GM12874 (cell line): ENCODE measurements around the gene ARHGEF16.

Experiments
- TF ChIP-seq, protein P1 (sequence below): IDR thresholded peaks from 2 replicates; pipeline ENCODE4 v1.5.1; 2011; ENCODE audit warnings: low read depth, mild to moderate bottlenecking, control low read depth, low read length, moderate library complexity; ENCODE audit not compliant: insufficient read depth

Gene ARHGEF16

GRCh38 chr1:3460672-3461131, 6.2 kb downstream of the ARHGEF16 start:
- TF ChIP-seq, protein P1, sequence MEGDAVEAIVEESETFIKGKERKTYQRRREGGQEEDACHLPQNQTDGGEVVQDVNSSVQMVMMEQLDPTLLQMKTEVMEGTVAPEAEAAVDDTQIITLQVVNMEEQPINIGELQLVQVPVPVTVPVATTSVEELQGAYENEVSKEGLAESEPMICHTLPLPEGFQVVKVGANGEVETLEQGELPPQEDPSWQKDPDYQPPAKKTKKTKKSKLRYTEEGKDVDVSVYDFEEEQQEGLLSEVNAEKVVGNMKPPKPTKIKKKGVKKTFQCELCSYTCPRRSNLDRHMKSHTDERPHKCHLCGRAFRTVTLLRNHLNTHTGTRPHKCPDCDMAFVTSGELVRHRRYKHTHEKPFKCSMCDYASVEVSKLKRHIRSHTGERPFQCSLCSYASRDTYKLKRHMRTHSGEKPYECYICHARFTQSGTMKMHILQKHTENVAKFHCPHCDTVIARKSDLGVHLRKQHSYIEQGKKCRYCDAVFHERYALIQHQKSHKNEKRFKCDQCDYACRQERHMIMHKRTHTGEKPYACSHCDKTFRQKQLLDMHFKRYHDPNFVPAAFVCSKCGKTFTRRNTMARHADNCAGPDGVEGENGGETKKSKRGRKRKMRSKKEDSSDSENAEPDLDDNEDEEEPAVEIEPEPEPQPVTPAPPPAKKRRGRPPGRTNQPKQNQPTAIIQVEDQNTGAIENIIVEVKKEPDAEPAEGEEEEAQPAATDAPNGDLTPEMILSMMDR, result no peak

DNA sequence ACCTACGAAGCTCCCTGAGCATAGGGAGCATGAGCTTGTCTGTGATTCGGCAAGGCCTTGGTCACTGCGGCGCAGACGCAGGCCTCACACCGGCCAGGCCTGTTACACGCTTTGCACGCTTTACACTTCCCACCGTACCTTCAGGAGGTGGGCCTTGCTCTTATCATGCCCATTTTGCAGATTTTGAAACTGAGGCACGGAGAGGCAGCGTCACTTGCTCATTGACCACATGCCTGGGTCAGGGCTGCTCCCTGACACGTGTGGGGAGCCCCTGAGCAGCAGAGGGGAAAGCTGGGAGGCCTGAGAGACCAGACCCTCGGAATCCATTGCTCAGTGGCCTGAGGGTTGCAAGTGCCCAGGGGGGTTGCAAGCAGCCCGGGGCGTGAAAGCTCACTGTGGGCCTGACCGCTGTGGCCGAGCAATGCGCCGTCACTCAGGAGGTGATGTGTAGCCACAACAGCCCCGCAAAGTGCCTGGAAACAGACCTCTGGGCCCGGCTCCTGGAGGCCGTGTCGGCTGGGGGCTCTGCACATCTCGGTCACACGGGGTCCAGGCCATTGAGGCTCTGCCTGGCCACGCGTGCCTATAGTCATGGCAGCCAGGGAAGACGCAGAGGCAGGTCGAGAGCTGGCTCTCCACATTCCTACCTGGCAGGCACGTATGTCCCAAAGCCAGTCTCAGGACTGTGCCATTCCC, 6.9 kb downstream of the ARHGEF16 start:
- TF ChIP-seq, protein P1, result no peak

GRCh38 chr1:3461934-3462275, 7.4 kb downstream of the ARHGEF16 start:
- TF ChIP-seq, protein P1, result no peak

DNA sequence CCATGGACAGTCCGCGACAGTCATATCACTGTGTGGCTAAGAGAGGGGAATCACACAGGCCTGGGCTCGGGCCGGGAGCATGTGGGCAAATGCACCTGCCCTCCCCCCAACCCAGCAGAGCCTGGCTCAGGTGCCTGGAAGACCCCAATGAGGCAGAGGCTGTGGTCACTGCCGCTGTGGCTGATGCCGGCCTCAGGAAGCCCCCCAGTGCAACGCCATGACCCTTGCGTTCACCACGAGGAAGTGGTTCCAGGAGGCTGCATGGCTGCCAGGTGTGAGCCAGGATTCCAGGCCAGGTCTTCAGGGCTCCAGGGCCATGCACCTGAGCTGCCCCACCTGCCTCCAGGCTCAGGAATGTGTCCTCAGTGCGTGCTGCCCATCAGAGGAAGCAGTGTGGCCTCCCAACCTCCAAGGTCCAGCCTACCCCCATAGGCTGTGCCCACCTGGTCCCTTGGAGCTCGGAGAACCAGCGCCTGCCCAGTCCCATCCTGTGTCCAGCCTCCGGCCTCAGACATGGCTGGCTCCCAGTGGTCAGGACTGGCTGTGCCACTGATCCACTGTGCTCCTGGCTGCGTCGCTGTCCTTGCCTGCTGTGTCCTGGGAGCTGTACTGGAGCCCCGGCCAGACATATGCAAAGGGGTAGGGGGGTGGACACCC, 8.0 kb downstream of the ARHGEF16 start:
- TF ChIP-seq, protein P1, result no peak

DNA sequence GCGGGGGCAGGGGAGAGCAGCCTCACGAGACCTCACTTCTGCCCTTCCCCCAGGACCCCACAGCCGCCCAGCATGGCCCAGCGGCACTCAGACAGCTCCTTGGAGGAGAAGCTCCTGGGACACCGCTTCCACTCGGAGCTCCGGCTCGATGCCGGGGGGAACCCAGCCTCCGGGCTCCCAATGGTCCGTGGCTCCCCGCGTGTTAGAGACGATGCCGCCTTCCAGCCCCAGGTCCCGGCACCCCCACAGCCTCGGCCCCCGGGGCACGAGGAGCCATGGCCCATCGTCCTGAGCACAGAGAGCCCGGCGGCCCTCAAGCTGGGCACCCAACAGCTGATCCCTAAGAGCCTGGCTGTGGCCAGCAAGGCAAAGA, 8.5 kb downstream of the ARHGEF16 start:
- TF ChIP-seq, protein P1, result no peak

GRCh38 chr1:3463408-3463863, 9.0 kb downstream of the ARHGEF16 start:
- TF ChIP-seq, protein P1, result no peak

- TF ChIP-seq, protein P1, result no peak
Observed at GRCh38 chr1:3463891-3464648, 9.6 kb downstream of the ARHGEF16 start.
